Ishikawa (cell line): ENCODE measurements around the gene PIRT.

Experiments used
- CEBPB ChIP-seq: IDR thresholded peaks from 2 replicates; pipeline ENCODE4 v1.6.1; 2012
- CREB1 ChIP-seq: IDR thresholded peaks from 2 replicates; pipeline ENCODE4 v1.6.1; 2012; ENCODE audit warnings: low read depth
- EGR1 ChIP-seq: IDR thresholded peaks from 2 replicates; pipeline ENCODE4 v1.6.1; 2012
- EP300 ChIP-seq: IDR thresholded peaks from 2 replicates; pipeline ENCODE4 v1.6.1; 2012; ENCODE audit warnings: borderline replicate concordance
- FOXM1 ChIP-seq: IDR thresholded peaks from 2 replicates; pipeline ENCODE4 v1.6.1; 2012; ENCODE audit warnings: low read depth, borderline replicate concordance
- MAX ChIP-seq: IDR thresholded peaks from 2 replicates; pipeline ENCODE4 v1.6.1; 2012
- NFIC ChIP-seq: IDR thresholded peaks from 2 replicates; pipeline ENCODE4 v1.6.1; 2012
- RAD21 ChIP-seq: IDR thresholded peaks from 2 replicates; pipeline ENCODE4 v1.6.1; 2012; ENCODE audit warnings: low read depth
- REST ChIP-seq: IDR thresholded peaks from 2 replicates; pipeline ENCODE4 v1.6.1; 2012; ENCODE audit warnings: low read depth, mild to moderate bottlenecking
- TAF1 ChIP-seq: IDR thresholded peaks from 2 replicates; pipeline ENCODE4 v1.6.1; 2012; ENCODE audit warnings: low read depth, mild to moderate bottlenecking
- TCF12 ChIP-seq: IDR thresholded peaks from 2 replicates; pipeline ENCODE4 v1.6.1; 2012; ENCODE audit warnings: low read depth
- TEAD4 ChIP-seq: IDR thresholded peaks from 2 replicates; pipeline ENCODE4 v1.6.1; 2012
- USF1 ChIP-seq: IDR thresholded peaks from 2 replicates; pipeline ENCODE4 v1.6.1; 2012
- YY1 ChIP-seq: IDR thresholded peaks from 2 replicates; pipeline ENCODE4 v1.6.1; 2012; ENCODE audit warnings: low read depth
- ZBTB7A ChIP-seq: IDR thresholded peaks from 2 replicates; pipeline ENCODE4 v1.6.1; 2012; ENCODE audit warnings: low read depth

PIRT gene

GRCh38 chr17:10809605-10810004, 28.3 kb downstream of the PIRT start:
- TF ChIP-seq REST (no peak), FOXM1 (no peak), EGR1 (no peak), TEAD4 (no peak), RAD21 (no peak), USF1 (no peak), TAF1 (no peak), CEBPB (no peak), MAX (no peak), NFIC (no peak), EP300 (no peak), CREB1 (no peak), ZBTB7A (no peak), YY1 (no peak), TCF12 (no peak)

- TF ChIP-seq CREB1, result no peak
- TF ChIP-seq REST, result no peak
- no peak for TF ChIP-seq USF1
- no peak for TF ChIP-seq TAF1
- TF ChIP-seq ZBTB7A, result no peak
- no peak for TF ChIP-seq EP300
These were observed 30.2 kb downstream of the PIRT start for GRCh38 chr17:10807704-10808128.

GRCh38 chr17:10806545-10807262, 31.2 kb downstream of the PIRT start:
- TF ChIP-seq TEAD4 (no peak), CEBPB (no peak), NFIC (no peak)

GRCh38 chr17:10805911-10806310, 32.0 kb downstream of the PIRT start:
- TF ChIP-seq TAF1, result no peak

GRCh38 chr17:10804546-10804945, 33.3 kb downstream of the PIRT start:
- TF ChIP-seq ZBTB7A, result no peak
- TF ChIP-seq RAD21, result no peak
- TF ChIP-seq TCF12, result no peak
- no peak for TF ChIP-seq NFIC
- TF ChIP-seq MAX, result no peak
- TF ChIP-seq REST, result no peak
- no peak for TF ChIP-seq FOXM1
- no peak for TF ChIP-seq EP300
